Endothelial cell of umbilical vein (primary cell): Measurements from ENCODE around the gene ZNF827. TPM values are rescaled to one million over a fixed set of nuclear protein-coding genes. Genes with fewer than 3 reads are reported as not detected.

ENCODE experiments used
- BruUV-seq: library from RNA; stranded (reverse); fragments of 400-500 nt; replicated peaks from 2 replicates; lab custom pipeline; 2021; lab: Mats Ljungman, UMichigan
- CTCF ChIA-PET: fragments of 300-600, 350-600 bp; sonication (Branson Sonifier 250); formaldehyde crosslinking; loops from one replicate; lab custom pipeline; 2021; ENCODE audit warnings: antibody characterized with exemption, inconsistent platforms; lab: Charles Lee
- POLR2A ChIA-PET: fragments of 300-600, 350-600 bp; sonication (Branson Sonifier 250); formaldehyde crosslinking; loops from one replicate; lab custom pipeline; 2021; ENCODE audit warnings: antibody characterized with exemption, inconsistent platforms; lab: Charles Lee
- DNase-seq: peaks from one replicate; pipeline ENCODE4 v3.0.0-alpha.2; 2011; ENCODE audit warnings: low read depth, low spot score
- FAIRE-seq: peaks from 2 replicates; lab custom pipeline; 2011; peaks lifted over from hg19 to GRCh38; lab: Jason Lieb, UNC
- H2AFZ ChIP-seq: 2 replicates; pipeline ENCODE4 v1.6.0; 2012; ENCODE audit warnings: low read depth, low read length, control low read depth, inconsistent platforms
- H3K27ac ChIP-seq: 2 replicates; pipeline ENCODE4 v1.5.1; 2011; ENCODE audit warnings: low read depth, mild to moderate bottlenecking, control low read depth, low read length, moderate library complexity; ENCODE audit not compliant: insufficient read depth
- H3K27me3 ChIP-seq, 2 experiments: 2 replicates each; pipeline versions ENCODE4 v1.6.0 to v1.6.1; 2011; ENCODE audit warnings: low read length in 2 of 2, mixed read lengths in 1 of 2; ENCODE audit not compliant: control insufficient read depth in 2 of 2, insufficient read depth in 2 of 2
- H3K36me3 ChIP-seq, 2 experiments: 2 replicates in 1 of 2; 3 replicates in 1 of 2; pipeline ENCODE4 v1.5.1; 2011; ENCODE audit warnings: low read length in 2 of 2, mild to moderate bottlenecking in 1 of 2, moderate library complexity in 1 of 2; ENCODE audit not compliant: control insufficient read depth in 2 of 2, insufficient read depth in 2 of 2; ENCODE audit errors: extremely low read depth in 1 of 2
- H3K4me1 ChIP-seq: 3 replicates; pipeline ENCODE4 v1.5.1; 2011; ENCODE audit warnings: mild to moderate bottlenecking, low read length; ENCODE audit not compliant: control insufficient read depth, insufficient read depth; ENCODE audit errors: extremely low read depth
- H3K4me2 ChIP-seq: 2 replicates; pipeline ENCODE4 v1.6.1; 2011; ENCODE audit warnings: low read length, control low read depth, mixed read lengths; ENCODE audit not compliant: insufficient read depth
- H3K4me3 ChIP-seq, 3 experiments: fragments of 200-600 bp in 1 of 3; sonication (generic), shearing (Covaris generic) in 1 of 3; replicated peaks in 1 of 3; 2 replicates each; pipeline ENCODE4 v1.5.1; 2011 to 2016; ENCODE audit warnings: control low read depth in 3 of 3, low read length in 3 of 3, mild to moderate bottlenecking in 2 of 3, inconsistent platforms in 1 of 3, low read depth in 1 of 3, moderate library complexity in 1 of 3; ENCODE audit not compliant: insufficient read depth in 1 of 3
- H3K79me2 ChIP-seq: 2 replicates; pipeline ENCODE4 v1.6.0; 2012; ENCODE audit warnings: low read length, inconsistent platforms; ENCODE audit not compliant: control insufficient read depth, insufficient read depth
- H3K9ac ChIP-seq: replicated peaks from 2 replicates; pipeline ENCODE3; 2011; ENCODE audit warnings: low read length, control low read depth; ENCODE audit not compliant: insufficient read depth; ENCODE audit errors: extremely low read depth
- H3K9me1 ChIP-seq: replicated peaks from 3 replicates; pipeline ENCODE4 v1.6.0; 2011; ENCODE audit warnings: mild to moderate bottlenecking, low read length; ENCODE audit not compliant: control insufficient read depth, insufficient read depth; ENCODE audit errors: extremely low read depth
- H3K9me3 ChIP-seq: replicated peaks from 2 replicates; pipeline ENCODE4 v1.5.1; 2012; ENCODE audit warnings: low read length, inconsistent platforms; ENCODE audit not compliant: control insufficient read depth, insufficient read depth
- H4K20me1 ChIP-seq: replicated peaks from 2 replicates; pipeline ENCODE3; 2011; ENCODE audit warnings: mild to moderate bottlenecking, low read length; ENCODE audit not compliant: control insufficient read depth, insufficient read depth; ENCODE audit errors: extremely low read depth
- CTCF ChIP-seq, 2 donors: IDR thresholded peaks; 1 replicate in 1 of 2; 2 replicates in 1 of 2; pipeline ENCODE4 v1.5.1; 2011; ENCODE audit warnings: low read length in 2 of 2, mild to moderate bottlenecking in 2 of 2, moderate library complexity in 2 of 2, control low read depth in 1 of 2, inconsistent platforms in 1 of 2, low read depth in 1 of 2; ENCODE audit not compliant: insufficient read depth in 1 of 2; ENCODE audit errors: extremely low read depth in 1 of 2
- EZH2 ChIP-seq: IDR thresholded peaks from 2 replicates; pipeline ENCODE4 v1.6.1; 2012; ENCODE audit warnings: borderline replicate concordance, low read depth, mild to moderate bottlenecking, moderate library complexity, low read length, inconsistent platforms; ENCODE audit not compliant: severe bottlenecking
- FOS ChIP-seq: IDR thresholded peaks from 2 replicates; pipeline ENCODE4 v1.6.1; 2011; ENCODE audit warnings: mild to moderate bottlenecking, low read length, moderate library complexity, borderline replicate concordance; ENCODE audit not compliant: insufficient read depth
- GATA2 ChIP-seq: IDR thresholded peaks from 2 replicates; pipeline ENCODE4 v1.7.0; 2011; ENCODE audit warnings: low read depth, mild to moderate bottlenecking, moderate library complexity, mixed read lengths, low read length; ENCODE audit not compliant: insufficient read length, insufficient read depth
- JUN ChIP-seq: IDR thresholded peaks from 2 replicates; pipeline ENCODE4 v1.6.1; 2011; ENCODE audit warnings: borderline replicate concordance, low read depth; ENCODE audit not compliant: insufficient read length, insufficient read depth
- MAX ChIP-seq: IDR thresholded peaks from 2 replicates; pipeline ENCODE4 v1.6.1; 2011; ENCODE audit not compliant: insufficient read depth, insufficient read length
- MYC ChIP-seq: IDR thresholded peaks from one replicate; pipeline ENCODE4 v1.6.1; 2011; ENCODE audit warnings: mild to moderate bottlenecking, low read depth, low read length
- POLR2A ChIP-seq: IDR thresholded peaks from 2 replicates; pipeline ENCODE4 v1.6.1; 2012; ENCODE audit warnings: low read depth, mild to moderate bottlenecking, control low read depth, low read length
- POLR2AphosphoS5 ChIP-seq: IDR thresholded peaks from 2 replicates; pipeline ENCODE4 v1.6.1; 2012; ENCODE audit warnings: low read depth, mild to moderate bottlenecking, control low read depth, low read length, moderate library complexity; ENCODE audit not compliant: insufficient read depth
- dilution Hi-C: fragments of 300-500 bp; cut with MboI; formaldehyde crosslinking; loops from one replicate; pipeline ENCODE4 v1.15.0; 2019; ENCODE audit warnings: low sequenced_read_pairs; ENCODE audit not compliant: extremely low pct_ligation_motif_present
- intact Hi-C: fragments of 100-400 bp; cut with micrococcal nuclease; formaldehyde crosslinking; loops from one replicate; pipeline ENCODE4 v1.10.0; 2022
- polyA plus RNA-seq, 4 experiments: library from polyadenylated mRNA; depleted of rRNA in 3 of 4; stranded (reverse) in 3 of 4; unstranded in 1 of 4; fragments of >200 nt; gene quantifications; 2 replicates each; pipeline versions ENCODE4 v1.2.1 to v1.2.3, GENCODE V29; 2011 to 2012; ENCODE audit warnings: missing spikeins in 1 of 4
- total RNA-seq: library from RNA; stranded (reverse); gene quantifications from 2 replicates; pipeline ENCODE4 v1.2.3, GENCODE V29; 2021

The ZNF827 gene
- total and polyA plus RNA-seq, 2 donors (not counting 3 experiments of a cell fraction or from before 2014, with no cell fraction given), result 16.9 to 23.7 TPM

- TF ChIP-seq EZH2, result no peak
- no peak for TF ChIP-seq POLR2A
- no peak for TF ChIP-seq GATA2
- TF ChIP-seq MYC, result no peak
- no peak for TF ChIP-seq FOS
- no peak for TF ChIP-seq POLR2AphosphoS5
- no peak for TF ChIP-seq JUN
- TF ChIP-seq CTCF (IDR thresholded peaks at IDR 0.05; ENCODE audit: extremely low read depth in 1 of 2, insufficient read depth in 1 of 2, low read depth in 1 of 2, low read length in 2 of 2), result no peak
- no peak for TF ChIP-seq MAX
- H3K4me1 ChIP-seq, result no peaks in the 10 kb centered on the region
- H4K20me1 ChIP-seq, result no peaks in the 10 kb centered on the region
- ChIA-PET POLR2A (no interaction called here), CTCF (interaction anchor here (0.6 to 1.6 kb wide), 7 partner anchors 10 to 372 kb away, joined by 3 to 5 read pairs (median 3); no protein-coding TSS in a partner anchor)
- H3K9ac ChIP-seq, result no peak overlapping the region
- no peaks in the 10 kb centered on the region for H3K79me2 ChIP-seq
- H2AFZ ChIP-seq, result no peak overlapping the region
- H3K36me3 ChIP-seq, result no peaks in the 10 kb centered on the region
- dilution Hi-C loops (no loop called here), intact Hi-C loops (no loop called here)
- no peaks in the 10 kb centered on the region for H3K9me1 ChIP-seq
- peaks cover 4 to 5% of the 10 kb centered on the region in 2 experiments for H3K27me3 ChIP-seq
- no TSS peak for BruUV-seq
- no peak overlapping the region for H3K4me3 ChIP-seq
- no peaks in the 10 kb centered on the region for H3K9me3 ChIP-seq
- H3K4me2 ChIP-seq, result no peak overlapping the region
- no peak for DNase-seq
- FAIRE-seq, result no peak
- no peak overlapping the region for H3K27ac ChIP-seq
Observed at GRCh38 chr4:145723336-145723735, 215.3 kb downstream of the ZNF827 start.
